Measurements from ENCODE around the gene NRXN3. TPM values are rescaled to one million over a fixed set of nuclear protein-coding genes. Genes with fewer than 3 reads are reported as not detected.

Gene NRXN3
- polyA plus RNA-seq, 1 of the 3 experiments (the other 2 are of a cell fraction), result 1.6 TPM

GRCh38 chr14:79442786-79443185, 1272.6 kb downstream of the NRXN3 start:
- 50% methylated on average over 5 of the region's 5 CpGs for WGBS (ENCODE audit: low lambda C conversion rate)
- Histone ChIP-seq H3K4me2 (no peak overlapping the region), H3K27ac (ENCODE audit: low read depth in 2 of 2, low read length in 1 of 2) (no peak overlapping the region), H2AFZ (ENCODE audit: low read depth) (no peak overlapping the region), H3K4me3 (ENCODE audit: low read depth in 2 of 2, low read length in 1 of 2) (no peak overlapping the region), H3K36me3 (replicated peaks in 1 of 2; ENCODE audit: control insufficient read depth in 1 of 2, insufficient read depth in 2 of 2, low read length in 1 of 2) (no peaks in the 10 kb centered on the region), H3K9me2 (no peaks in the 10 kb centered on the region), H3K9me3 (no peaks in the 10 kb centered on the region), H3K4me1 (ENCODE audit: control insufficient read depth in 1 of 2, insufficient read depth in 2 of 2, low read depth in 1 of 2, low read length in 1 of 2) (no peaks in the 10 kb centered on the region; a peak in 1 of 4 replicates), H3F3A (replicated peaks; ENCODE audit: insufficient read depth) (no peaks in the 10 kb centered on the region), H3K79me2 (ENCODE audit: insufficient read depth) (no peaks in the 10 kb centered on the region), H3K9ac (no peak overlapping the region), H4K20me1 (ENCODE audit: insufficient read depth) (no peaks in the 10 kb centered on the region), H3K27me3 (ENCODE audit: insufficient read depth) (no peaks in the 10 kb centered on the region)
- ChIA-PET POLR2A (no interaction called here), CTCF (no interaction called here)
- no peak for DNase-seq
- TF ChIP-seq RCOR1 (IDR thresholded peaks at IDR 0.05; ENCODE audit: low read length) (no peak), REST (IDR thresholded peaks at IDR 0.05; ENCODE audit: low read depth, low read length) (no peak), MEF2A (IDR thresholded peaks at IDR 0.05; ENCODE audit: borderline replicate concordance, low read depth) (no peak), TEAD4 (IDR thresholded peaks at IDR 0.05; ENCODE audit: borderline replicate concordance, insufficient read depth) (no peak), RAD21 (IDR thresholded peaks at IDR 0.05; ENCODE audit: low read length) (no peak), RXRA (IDR thresholded peaks at IDR 0.05; ENCODE audit: borderline replicate concordance, low read depth) (no peak), YY1 (IDR thresholded peaks at IDR 0.05; ENCODE audit: low read depth) (no peak), POLR2AphosphoS5 (IDR thresholded peaks at IDR 0.05; ENCODE audit: low read depth, low read length) (no peak), NRF1 (IDR thresholded peaks at IDR 0.05; ENCODE audit: low read depth, low read length) (no peak), GABPA (IDR thresholded peaks at IDR 0.05; ENCODE audit: low read depth) (no peak), FOXM1 (IDR thresholded peaks at IDR 0.05; ENCODE audit: low read depth) (no peak), IRF3 (IDR thresholded peaks at IDR 0.05; ENCODE audit: low read depth, low read length) (no peak), MXI1 (IDR thresholded peaks at IDR 0.05; ENCODE audit: low read depth, low read length) (no peak), ELF1 (IDR thresholded peaks at IDR 0.05) (no peak), TCF12 (IDR thresholded peaks at IDR 0.05) (no peak), USF2 (IDR thresholded peaks at IDR 0.05; ENCODE audit: borderline replicate concordance, low read depth, low read length) (no peak)
- TF ChIP-seq, protein P1, sequence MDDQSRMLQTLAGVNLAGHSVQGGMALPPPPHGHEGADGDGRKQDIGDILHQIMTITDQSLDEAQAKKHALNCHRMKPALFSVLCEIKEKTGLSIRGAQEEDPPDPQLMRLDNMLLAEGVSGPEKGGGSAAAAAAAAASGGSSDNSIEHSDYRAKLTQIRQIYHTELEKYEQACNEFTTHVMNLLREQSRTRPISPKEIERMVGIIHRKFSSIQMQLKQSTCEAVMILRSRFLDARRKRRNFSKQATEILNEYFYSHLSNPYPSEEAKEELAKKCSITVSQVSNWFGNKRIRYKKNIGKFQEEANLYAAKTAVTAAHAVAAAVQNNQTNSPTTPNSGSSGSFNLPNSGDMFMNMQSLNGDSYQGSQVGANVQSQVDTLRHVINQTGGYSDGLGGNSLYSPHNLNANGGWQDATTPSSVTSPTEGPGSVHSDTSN (IDR thresholded peaks at IDR 0.05), result no peak
- TF ChIP-seq, protein P2, sequence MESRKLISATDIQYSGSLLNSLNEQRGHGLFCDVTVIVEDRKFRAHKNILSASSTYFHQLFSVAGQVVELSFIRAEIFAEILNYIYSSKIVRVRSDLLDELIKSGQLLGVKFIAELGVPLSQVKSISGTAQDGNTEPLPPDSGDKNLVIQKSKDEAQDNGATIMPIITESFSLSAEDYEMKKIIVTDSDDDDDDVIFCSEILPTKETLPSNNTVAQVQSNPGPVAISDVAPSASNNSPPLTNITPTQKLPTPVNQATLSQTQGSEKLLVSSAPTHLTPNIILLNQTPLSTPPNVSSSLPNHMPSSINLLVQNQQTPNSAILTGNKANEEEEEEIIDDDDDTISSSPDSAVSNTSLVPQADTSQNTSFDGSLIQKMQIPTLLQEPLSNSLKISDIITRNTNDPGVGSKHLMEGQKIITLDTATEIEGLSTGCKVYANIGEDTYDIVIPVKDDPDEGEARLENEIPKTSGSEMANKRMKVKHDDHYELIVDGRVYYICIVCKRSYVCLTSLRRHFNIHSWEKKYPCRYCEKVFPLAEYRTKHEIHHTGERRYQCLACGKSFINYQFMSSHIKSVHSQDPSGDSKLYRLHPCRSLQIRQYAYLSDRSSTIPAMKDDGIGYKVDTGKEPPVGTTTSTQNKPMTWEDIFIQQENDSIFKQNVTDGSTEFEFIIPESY (IDR thresholded peaks at IDR 0.05; ENCODE audit: borderline replicate concordance, low read depth), result no peak
- TF ChIP-seq, protein P3, sequence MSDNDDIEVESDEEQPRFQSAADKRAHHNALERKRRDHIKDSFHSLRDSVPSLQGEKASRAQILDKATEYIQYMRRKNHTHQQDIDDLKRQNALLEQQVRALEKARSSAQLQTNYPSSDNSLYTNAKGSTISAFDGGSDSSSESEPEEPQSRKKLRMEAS (IDR thresholded peaks at IDR 0.05; ENCODE audit: low read depth), result no peak
- TF ChIP-seq, protein P4, sequence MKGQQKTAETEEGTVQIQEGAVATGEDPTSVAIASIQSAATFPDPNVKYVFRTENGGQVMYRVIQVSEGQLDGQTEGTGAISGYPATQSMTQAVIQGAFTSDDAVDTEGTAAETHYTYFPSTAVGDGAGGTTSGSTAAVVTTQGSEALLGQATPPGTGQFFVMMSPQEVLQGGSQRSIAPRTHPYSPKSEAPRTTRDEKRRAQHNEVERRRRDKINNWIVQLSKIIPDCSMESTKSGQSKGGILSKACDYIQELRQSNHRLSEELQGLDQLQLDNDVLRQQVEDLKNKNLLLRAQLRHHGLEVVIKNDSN (IDR thresholded peaks at IDR 0.05; ENCODE audit: borderline replicate concordance, low read depth), result no peak

All from SK-N-SH (cell line).